ENCODE measurements around the gene GYS1. TPM values are rescaled to one million over a fixed set of nuclear protein-coding genes. Genes with fewer than 3 reads are reported as not detected.
A peak's percentile ranks its signal among the peaks of the same experiment; 100 is the strongest.

GYS1 gene
- total and polyA plus RNA-seq, 2 donors, result 14.0 to 22.2 TPM

DNA sequence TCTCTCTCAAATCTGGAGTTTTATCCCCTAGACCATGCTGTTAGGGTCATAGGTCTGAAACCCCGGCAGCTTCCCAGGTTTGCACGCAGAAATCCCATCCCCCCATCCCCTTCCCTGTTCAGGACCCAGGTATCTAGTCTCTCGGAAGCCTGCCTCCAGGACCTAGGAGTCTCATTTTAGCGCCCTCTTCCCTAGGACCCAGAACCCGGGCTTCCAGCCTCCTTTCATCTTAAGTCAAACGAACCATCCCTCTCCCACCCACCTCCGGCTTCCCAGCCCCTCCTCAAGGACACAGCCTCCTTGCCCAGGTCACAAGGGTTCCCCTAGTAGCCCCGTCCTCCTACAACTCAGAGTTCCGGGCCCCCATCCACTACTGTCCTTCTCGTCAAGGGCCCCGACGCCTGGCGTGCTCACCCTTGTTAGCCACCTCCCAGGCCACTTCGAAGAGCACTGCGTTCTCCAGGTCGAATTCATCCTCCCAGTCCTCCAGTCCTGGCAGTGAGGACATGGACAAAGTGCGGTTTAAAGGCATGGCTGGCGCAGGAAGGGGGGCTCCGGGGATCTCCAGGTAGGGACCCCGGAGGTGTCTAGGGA lies 431 bp downstream of the GYS1 start:
- peak in 3 of 9 donors; percentile 9 to 32 (median 18) for DNase-seq (ENCODE audit: low read depth in 6 of 9, low spot score in 9 of 9)
- 1% methylated on average over 20 of the region's 20 CpGs for WGBS
- no peaks in the 10 kb centered on the region for H3K27me3 ChIP-seq (ENCODE audit: control insufficient read depth in 2 of 2, insufficient read depth in 1 of 2, low read length in 1 of 2)

DNA sequence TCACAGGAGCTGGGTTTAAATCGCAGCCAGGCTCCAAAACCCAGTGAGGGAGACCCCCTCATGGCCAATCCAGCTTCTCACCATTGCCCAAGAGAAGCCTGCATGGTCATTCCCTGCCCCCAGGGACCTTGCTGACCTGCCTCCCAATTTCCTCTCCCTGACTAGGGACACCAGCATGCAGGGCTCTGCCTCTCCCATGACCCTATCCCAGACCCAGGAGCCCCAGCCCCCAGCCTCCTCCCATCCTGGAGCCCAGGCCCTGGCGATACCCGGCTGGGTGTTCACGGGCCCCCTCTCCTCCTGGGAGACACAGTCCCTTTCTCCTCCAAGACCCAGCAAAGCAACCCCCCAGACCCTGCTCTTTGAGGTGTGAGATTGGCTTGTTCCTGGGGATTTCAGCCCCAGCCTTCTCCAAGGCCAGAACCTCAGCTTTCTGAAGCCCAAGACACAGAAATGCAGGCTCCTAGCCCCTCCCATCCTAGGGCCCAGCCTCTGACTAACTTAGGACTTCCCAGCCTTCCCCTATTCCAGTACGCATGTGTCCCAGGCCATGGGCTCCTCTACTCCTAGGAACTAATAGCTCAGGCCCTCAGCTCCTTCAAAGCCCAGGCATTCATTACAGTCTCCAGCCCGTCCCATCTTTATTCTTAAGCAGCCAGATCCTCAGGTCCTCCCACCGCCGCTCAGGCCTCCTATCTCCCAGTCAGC lies 1.1 kb downstream of the GYS1 start:
- H3K27me3 ChIP-seq (ENCODE audit: control insufficient read depth in 2 of 2, insufficient read depth in 1 of 2, low read length in 1 of 2), result no peaks in the 10 kb centered on the region
- H3K27ac ChIP-seq (ENCODE audit: low read depth in 1 of 2, low read length in 1 of 2), result peak overlapping the region; percentile 62 to 83
- H3K4me1 ChIP-seq (ENCODE audit: control insufficient read depth in 2 of 2, insufficient read depth in 2 of 2, low read length in 2 of 2), result peaks cover 20 to 28% of the 10 kb centered on the region in 2 donors
- H3K36me3 ChIP-seq (ENCODE audit: control insufficient read depth in 2 of 2, insufficient read depth in 2 of 2, low read length in 1 of 2), result peaks cover 11 to 22% of the 10 kb centered on the region in 2 donors
- WGBS, result 66% methylated on average over 8 of the region's 8 CpGs
- peak in 1 of 9 donors; percentile 30 for DNase-seq (ENCODE audit: low read depth in 6 of 9, low spot score in 9 of 9)
- no peaks in the 10 kb centered on the region for H3K9me3 ChIP-seq (ENCODE audit: control insufficient read depth in 2 of 2, insufficient read depth in 1 of 2, low read length in 1 of 2)
- peak overlapping the region; percentile 61 to 89 for H3K4me3 ChIP-seq (ENCODE audit: low read length in 2 of 2)

More for the DNA sequence above, 431 bp downstream of the GYS1 start:
- Histone ChIP-seq H3K36me3 (ENCODE audit: control insufficient read depth in 2 of 2, insufficient read depth in 2 of 2, low read length in 1 of 2) (peaks cover 8 to 20% of the 10 kb centered on the region in 2 donors), H3K4me3 (ENCODE audit: low read length in 2 of 2) (peak overlapping the region; percentile 61 to 89), H3K4me1 (ENCODE audit: control insufficient read depth in 2 of 2, insufficient read depth in 2 of 2, low read length in 2 of 2) (peaks cover 20 to 28% of the 10 kb centered on the region in 2 donors), H3K9me3 (ENCODE audit: control insufficient read depth in 2 of 2, insufficient read depth in 1 of 2, low read length in 1 of 2) (no peaks in the 10 kb centered on the region), H3K27ac (ENCODE audit: low read depth in 1 of 2, low read length in 1 of 2) (peak overlapping the region; percentile 62 to 83)

DNA sequence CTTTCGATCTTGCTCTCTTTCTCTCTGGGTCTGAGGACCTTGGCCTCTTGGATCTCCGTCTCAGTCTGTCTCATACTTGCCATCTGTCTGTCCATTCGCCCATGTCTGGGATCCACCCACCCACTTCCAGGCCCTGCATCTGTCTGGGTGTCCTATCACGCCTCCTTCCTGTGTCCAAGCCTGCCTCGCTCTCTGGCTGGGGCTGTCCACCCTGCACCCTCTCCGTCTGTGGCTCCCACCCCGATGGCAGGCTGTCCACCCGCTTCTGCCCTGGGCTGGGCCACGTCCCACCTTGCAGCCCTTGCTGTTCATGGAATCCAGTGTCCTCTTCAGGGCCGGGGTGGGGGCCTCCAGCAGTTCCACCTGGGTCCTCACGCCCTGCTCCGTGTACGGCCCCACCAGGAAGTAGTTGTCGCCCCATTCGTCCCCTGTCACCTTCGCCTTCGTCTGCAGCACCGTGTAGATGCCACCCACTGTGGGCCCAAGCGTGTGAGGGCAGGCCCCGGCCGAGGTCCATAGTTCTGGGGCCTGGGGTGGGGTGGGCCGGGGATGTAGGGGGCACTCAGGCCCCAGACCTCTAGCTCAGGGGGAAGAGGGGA lies 2.0 kb downstream of the GYS1 start:
- no peak for DNase-seq (ENCODE audit: low read depth in 6 of 9, low spot score in 9 of 9)
- no peak overlapping the region for H3K27ac ChIP-seq (ENCODE audit: low read depth in 1 of 2, low read length in 1 of 2)
- 97% methylated on average over 22 of the region's 22 CpGs for WGBS

DNA sequence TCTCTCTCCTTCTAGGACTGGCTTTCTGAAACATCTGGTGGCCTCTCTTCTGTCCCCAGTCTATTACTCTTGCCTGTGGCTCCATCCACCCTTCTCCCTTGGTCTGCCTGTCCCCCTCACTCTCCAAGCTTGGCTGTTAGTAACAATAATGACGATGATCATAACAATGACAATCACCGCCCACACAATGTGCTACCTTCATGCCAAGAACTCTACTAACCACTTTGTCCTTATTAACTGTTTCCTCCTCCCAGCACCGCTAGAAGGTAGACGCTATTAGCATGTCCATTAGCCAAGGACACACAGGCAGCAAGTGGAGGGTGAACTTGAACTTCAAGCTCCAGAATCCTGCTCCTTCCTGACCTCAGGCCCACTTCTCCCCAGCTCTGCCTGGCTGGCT lies 2.7 kb downstream of the GYS1 start:
- WGBS, result 95% methylated on average over 4 of the region's 4 CpGs
- Histone ChIP-seq H3K36me3 (ENCODE audit: control insufficient read depth in 2 of 2, insufficient read depth in 2 of 2, low read length in 1 of 2) (peaks cover 22 to 33% of the 10 kb centered on the region in 2 donors), H3K27ac (ENCODE audit: low read depth in 1 of 2, low read length in 1 of 2) (no peak overlapping the region)

More for the DNA sequence above, 2.0 kb downstream of the GYS1 start:
- peaks cover 15 to 26% of the 10 kb centered on the region in 2 donors for H3K36me3 ChIP-seq (ENCODE audit: control insufficient read depth in 2 of 2, insufficient read depth in 2 of 2, low read length in 1 of 2)
- H3K4me3 ChIP-seq (ENCODE audit: low read length in 2 of 2), result no peak overlapping the region
- H3K27me3 ChIP-seq (ENCODE audit: control insufficient read depth in 2 of 2, insufficient read depth in 1 of 2, low read length in 1 of 2), result no peaks in the 10 kb centered on the region
- H3K4me1 ChIP-seq (ENCODE audit: control insufficient read depth in 2 of 2, insufficient read depth in 2 of 2, low read length in 2 of 2), result peaks cover 20 to 28% of the 10 kb centered on the region in 2 donors
- H3K9me3 ChIP-seq (ENCODE audit: control insufficient read depth in 2 of 2, insufficient read depth in 1 of 2, low read length in 1 of 2), result no peaks in the 10 kb centered on the region

DNA sequence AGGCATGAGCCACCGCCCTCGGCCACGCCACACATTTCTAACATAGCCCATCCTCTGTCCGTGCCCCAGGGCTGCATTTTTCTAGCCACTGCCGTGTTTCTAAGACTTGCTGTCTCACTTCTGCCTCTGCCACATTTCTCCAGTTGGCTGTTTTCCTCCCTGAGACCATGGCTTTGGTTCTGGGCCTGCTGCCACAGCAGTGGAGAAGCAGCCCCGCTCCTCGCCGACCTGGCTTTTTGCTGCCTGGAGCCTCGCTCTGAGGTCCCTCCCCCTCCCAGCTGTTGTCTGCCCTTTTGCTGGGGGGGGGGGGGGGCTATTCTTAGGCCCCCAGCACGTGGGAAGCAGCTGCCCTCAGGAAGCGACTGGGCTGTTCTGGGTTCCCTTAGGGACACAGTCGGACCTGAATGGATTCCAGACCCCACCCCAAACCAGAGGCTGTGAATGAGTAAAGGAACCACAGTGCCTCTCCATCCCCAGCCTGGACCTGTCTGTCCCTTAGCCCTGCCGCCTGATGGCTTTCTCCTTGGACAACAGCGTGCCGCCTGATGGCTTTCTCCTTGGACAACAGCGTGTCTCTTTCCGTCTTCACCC lies 3.3 kb downstream of the GYS1 start:
- H3K27me3 ChIP-seq (ENCODE audit: control insufficient read depth in 2 of 2, insufficient read depth in 1 of 2, low read length in 1 of 2), result no peaks in the 10 kb centered on the region
- no peak overlapping the region for H3K4me3 ChIP-seq (ENCODE audit: low read length in 2 of 2)
- no peaks in the 10 kb centered on the region for H3K9me3 ChIP-seq (ENCODE audit: control insufficient read depth in 2 of 2, insufficient read depth in 1 of 2, low read length in 1 of 2)
- no peak for DNase-seq (ENCODE audit: low read depth in 6 of 9, low spot score in 9 of 9)
- H3K27ac ChIP-seq (ENCODE audit: low read depth in 1 of 2, low read length in 1 of 2), result no peak overlapping the region
- peaks cover 17 to 25% of the 10 kb centered on the region in 2 donors for H3K4me1 ChIP-seq (ENCODE audit: control insufficient read depth in 2 of 2, insufficient read depth in 2 of 2, low read length in 2 of 2)
- peaks cover 28 to 39% of the 10 kb centered on the region in 2 donors for H3K36me3 ChIP-seq (ENCODE audit: control insufficient read depth in 2 of 2, insufficient read depth in 2 of 2, low read length in 1 of 2)
- WGBS, result 96% methylated on average over 17 of the region's 17 CpGs

More for the DNA sequence above, 2.7 kb downstream of the GYS1 start:
- Histone ChIP-seq H3K9me3 (ENCODE audit: control insufficient read depth in 2 of 2, insufficient read depth in 1 of 2, low read length in 1 of 2) (no peaks in the 10 kb centered on the region), H3K4me3 (ENCODE audit: low read length in 2 of 2) (no peak overlapping the region), H3K27me3 (ENCODE audit: control insufficient read depth in 2 of 2, insufficient read depth in 1 of 2, low read length in 1 of 2) (no peaks in the 10 kb centered on the region), H3K4me1 (ENCODE audit: control insufficient read depth in 2 of 2, insufficient read depth in 2 of 2, low read length in 2 of 2) (peaks cover 20 to 28% of the 10 kb centered on the region in 2 donors)
- DNase-seq (ENCODE audit: low read depth in 6 of 9, low spot score in 9 of 9), result no peak

DNA sequence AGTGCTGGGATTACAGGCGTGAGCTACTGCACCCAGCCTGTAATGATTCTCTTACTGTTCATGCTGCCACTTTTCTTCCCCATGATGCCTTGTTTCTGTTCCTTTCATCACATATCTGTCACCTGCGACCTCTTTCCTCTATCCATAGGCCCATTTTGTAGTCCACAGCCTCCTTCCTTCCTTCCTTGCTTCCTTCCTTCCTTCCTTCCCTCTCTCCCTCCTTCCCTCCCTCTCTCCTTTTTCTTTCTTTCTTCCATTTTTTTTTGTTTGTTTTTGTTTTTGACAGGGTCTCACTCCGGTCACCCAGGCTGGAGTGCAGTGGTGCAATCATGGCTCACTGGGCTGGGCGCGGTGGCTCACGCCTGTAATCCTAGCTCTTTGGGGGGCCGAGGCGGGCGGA lies 4.2 kb downstream of the GYS1 start:
- DNase-seq (ENCODE audit: low read depth in 6 of 9, low spot score in 9 of 9), result no peak

DNA sequence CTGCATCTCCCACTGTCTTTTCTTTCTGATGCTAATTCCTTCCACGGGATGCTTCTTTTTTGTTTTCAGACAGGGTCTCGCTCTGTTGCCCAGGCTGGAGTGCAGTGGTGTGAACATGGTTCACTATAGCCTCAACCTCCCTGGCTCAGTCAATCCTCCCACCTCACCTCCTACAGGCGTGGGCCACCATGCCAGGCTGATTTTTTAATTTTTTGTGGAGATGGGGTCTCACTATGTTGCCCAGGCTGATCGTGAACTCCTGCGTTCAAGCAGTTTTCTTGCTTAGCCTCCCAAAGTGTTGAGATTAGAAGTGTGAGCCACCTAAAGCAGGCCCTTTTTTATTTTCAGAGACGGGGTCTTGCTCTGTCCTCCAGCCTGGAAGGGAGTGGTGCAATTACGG lies 4.8 kb downstream of the GYS1 start:
- Histone ChIP-seq H3K9me3 (ENCODE audit: control insufficient read depth in 2 of 2, insufficient read depth in 1 of 2, low read length in 1 of 2) (no peaks in the 10 kb centered on the region), H3K36me3 (ENCODE audit: control insufficient read depth in 2 of 2, insufficient read depth in 2 of 2, low read length in 1 of 2) (peaks cover 31 to 45% of the 10 kb centered on the region in 2 donors), H3K27me3 (ENCODE audit: control insufficient read depth in 2 of 2, insufficient read depth in 1 of 2, low read length in 1 of 2) (no peaks in the 10 kb centered on the region), H3K4me3 (ENCODE audit: low read length in 2 of 2) (no peak overlapping the region), H3K4me1 (ENCODE audit: control insufficient read depth in 2 of 2, insufficient read depth in 2 of 2, low read length in 2 of 2) (peaks cover 10 to 16% of the 10 kb centered on the region in 2 donors), H3K27ac (ENCODE audit: low read depth in 1 of 2, low read length in 1 of 2) (no peak overlapping the region)
- WGBS, result 92% methylated on average over 7 of the region's 7 CpGs
- no peak for DNase-seq (ENCODE audit: low read depth in 6 of 9, low spot score in 9 of 9)

More for the DNA sequence above, 4.2 kb downstream of the GYS1 start:
- 96% methylated on average over 9 of the region's 9 CpGs for WGBS
- Histone ChIP-seq H3K4me1 (ENCODE audit: control insufficient read depth in 2 of 2, insufficient read depth in 2 of 2, low read length in 2 of 2) (peaks cover 10 to 16% of the 10 kb centered on the region in 2 donors), H3K27me3 (ENCODE audit: control insufficient read depth in 2 of 2, insufficient read depth in 1 of 2, low read length in 1 of 2) (no peaks in the 10 kb centered on the region), H3K9me3 (ENCODE audit: control insufficient read depth in 2 of 2, insufficient read depth in 1 of 2, low read length in 1 of 2) (no peaks in the 10 kb centered on the region), H3K36me3 (ENCODE audit: control insufficient read depth in 2 of 2, insufficient read depth in 2 of 2, low read length in 1 of 2) (peaks cover 30 to 43% of the 10 kb centered on the region in 2 donors), H3K4me3 (ENCODE audit: low read length in 2 of 2) (no peak overlapping the region), H3K27ac (ENCODE audit: low read depth in 1 of 2, low read length in 1 of 2) (no peak overlapping the region)

DNA sequence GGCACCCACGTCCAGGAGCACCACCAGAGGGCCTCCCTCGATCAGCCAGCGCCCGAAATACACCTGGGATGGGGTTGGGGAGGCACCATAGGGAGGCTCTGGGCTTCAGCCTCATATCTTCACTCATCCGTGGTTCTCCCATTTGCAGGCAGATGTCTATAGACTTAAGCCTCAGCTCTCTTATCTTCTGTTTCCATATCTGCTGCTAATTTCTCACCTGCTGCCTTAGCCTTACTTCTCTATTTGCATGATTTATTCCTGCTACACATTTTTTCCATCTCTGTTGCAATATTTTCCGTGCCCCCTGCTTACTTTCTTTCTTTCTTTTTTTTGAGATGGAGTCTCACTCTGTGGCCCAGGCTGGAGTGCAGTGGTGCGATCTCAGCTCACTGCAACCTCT lies 5.8 kb downstream of the GYS1 start:
- H3K36me3 ChIP-seq (ENCODE audit: control insufficient read depth in 2 of 2, insufficient read depth in 2 of 2, low read length in 1 of 2), result peaks cover 40 to 51% of the 10 kb centered on the region in 2 donors
- no peak overlapping the region for H3K27ac ChIP-seq (ENCODE audit: low read depth in 1 of 2, low read length in 1 of 2)
- 97% methylated on average over 7 of the region's 7 CpGs for WGBS
- no peak overlapping the region for H3K4me3 ChIP-seq (ENCODE audit: low read length in 2 of 2)
- no peak for DNase-seq (ENCODE audit: low read depth in 6 of 9, low spot score in 9 of 9)
- H3K27me3 ChIP-seq (ENCODE audit: control insufficient read depth in 2 of 2, insufficient read depth in 1 of 2, low read length in 1 of 2), result no peaks in the 10 kb centered on the region
- H3K4me1 ChIP-seq (ENCODE audit: control insufficient read depth in 2 of 2, insufficient read depth in 2 of 2, low read length in 2 of 2), result peaks cover 8 to 13% of the 10 kb centered on the region in 2 donors
- no peaks in the 10 kb centered on the region for H3K9me3 ChIP-seq (ENCODE audit: control insufficient read depth in 2 of 2, insufficient read depth in 1 of 2, low read length in 1 of 2)

DNA sequence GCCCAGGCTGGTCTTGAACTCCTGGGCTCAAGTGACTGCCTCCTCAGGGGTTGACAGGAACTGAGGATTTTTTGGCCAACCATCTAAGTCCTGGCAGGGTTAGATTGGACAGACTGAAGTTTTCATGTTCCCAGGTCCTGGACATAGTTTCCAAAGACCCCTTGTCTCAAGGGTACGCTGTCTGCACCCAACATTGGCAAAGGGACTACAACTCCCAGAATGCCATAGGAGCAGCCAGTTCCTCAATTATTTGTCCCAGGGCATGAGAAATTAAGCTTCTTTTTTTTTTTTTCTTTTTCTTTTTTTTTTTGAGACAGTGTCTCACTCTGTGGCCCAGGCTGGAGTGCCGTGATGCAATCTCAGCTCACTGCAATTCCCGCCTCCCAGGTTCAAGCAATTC lies 6.9 kb downstream of the GYS1 start:
- DNase-seq (ENCODE audit: low read depth in 6 of 9, low spot score in 9 of 9), result no peak
- peaks cover 0 to 3% of the 10 kb centered on the region in 2 donors for H3K4me1 ChIP-seq (ENCODE audit: control insufficient read depth in 2 of 2, insufficient read depth in 2 of 2, low read length in 2 of 2)
- H3K4me3 ChIP-seq (ENCODE audit: low read length in 2 of 2), result no peak overlapping the region
- peaks cover 46 to 62% of the 10 kb centered on the region in 2 donors for H3K36me3 ChIP-seq (ENCODE audit: control insufficient read depth in 2 of 2, insufficient read depth in 2 of 2, low read length in 1 of 2)
- H3K27ac ChIP-seq (ENCODE audit: low read depth in 1 of 2, low read length in 1 of 2), result no peak overlapping the region
- WGBS, result 98% methylated on average over 3 of the region's 3 CpGs
- no peaks in the 10 kb centered on the region for H3K27me3 ChIP-seq (ENCODE audit: control insufficient read depth in 2 of 2, insufficient read depth in 1 of 2, low read length in 1 of 2)
- no peaks in the 10 kb centered on the region for H3K9me3 ChIP-seq (ENCODE audit: control insufficient read depth in 2 of 2, insufficient read depth in 1 of 2, low read length in 1 of 2)

Measured in thymus (tissue), 11 donors.